ENCODE data around the gene LYL1. TPM values are rescaled to one million over a fixed set of nuclear protein-coding genes. Genes with fewer than 3 reads are reported as not detected.
A peak's percentile ranks its signal among the peaks of the same experiment; 100 is the strongest.

LYL1 gene
- total and polyA plus RNA-seq, 9 of the 15 experiments (the other 6 are each of a cell fraction or from before 2014, with no cell fraction given): 1.3 to 266 (median 34.0) TPM

DNA sequence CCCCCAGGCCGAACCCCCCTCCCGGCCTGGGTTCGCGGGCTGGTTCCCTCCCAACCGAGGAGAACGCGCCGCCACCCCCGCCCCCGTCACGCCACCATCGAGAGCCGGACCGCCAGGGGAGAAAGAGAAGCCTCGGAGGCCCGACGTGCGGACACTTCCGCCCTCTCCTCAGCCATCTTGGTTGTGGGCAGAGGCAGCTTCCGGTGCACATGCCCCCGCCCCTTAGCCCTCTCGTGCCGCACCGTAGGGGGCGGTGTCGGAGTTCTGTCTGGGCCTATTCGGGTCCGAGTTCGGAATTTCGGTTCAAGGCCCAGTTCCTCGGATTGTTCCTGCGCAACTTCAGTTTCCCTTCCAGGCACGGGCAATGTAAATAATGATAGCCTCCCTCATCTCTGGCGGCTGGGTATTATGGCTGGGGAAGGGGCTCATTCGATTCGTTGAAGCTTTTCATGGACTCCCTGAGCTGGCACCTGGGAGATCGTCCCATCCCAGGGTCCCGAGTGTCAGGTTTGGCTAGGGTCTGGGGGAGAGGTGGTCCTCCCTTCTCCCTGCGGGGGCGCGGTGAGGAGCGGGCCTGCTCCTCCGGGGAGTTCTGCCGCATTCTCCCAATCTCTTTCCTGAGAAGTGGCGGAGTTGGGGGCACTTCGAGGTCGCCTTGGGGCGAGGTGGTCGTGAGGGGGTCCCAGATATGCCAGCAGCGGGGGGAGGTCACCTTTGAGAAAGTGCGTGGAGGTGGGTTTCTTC is 47.7 kb upstream of the LYL1 start, which contains the start of the genes IER2 and STX10 (continued):
- TF ChIP-seq, protein P1, sequence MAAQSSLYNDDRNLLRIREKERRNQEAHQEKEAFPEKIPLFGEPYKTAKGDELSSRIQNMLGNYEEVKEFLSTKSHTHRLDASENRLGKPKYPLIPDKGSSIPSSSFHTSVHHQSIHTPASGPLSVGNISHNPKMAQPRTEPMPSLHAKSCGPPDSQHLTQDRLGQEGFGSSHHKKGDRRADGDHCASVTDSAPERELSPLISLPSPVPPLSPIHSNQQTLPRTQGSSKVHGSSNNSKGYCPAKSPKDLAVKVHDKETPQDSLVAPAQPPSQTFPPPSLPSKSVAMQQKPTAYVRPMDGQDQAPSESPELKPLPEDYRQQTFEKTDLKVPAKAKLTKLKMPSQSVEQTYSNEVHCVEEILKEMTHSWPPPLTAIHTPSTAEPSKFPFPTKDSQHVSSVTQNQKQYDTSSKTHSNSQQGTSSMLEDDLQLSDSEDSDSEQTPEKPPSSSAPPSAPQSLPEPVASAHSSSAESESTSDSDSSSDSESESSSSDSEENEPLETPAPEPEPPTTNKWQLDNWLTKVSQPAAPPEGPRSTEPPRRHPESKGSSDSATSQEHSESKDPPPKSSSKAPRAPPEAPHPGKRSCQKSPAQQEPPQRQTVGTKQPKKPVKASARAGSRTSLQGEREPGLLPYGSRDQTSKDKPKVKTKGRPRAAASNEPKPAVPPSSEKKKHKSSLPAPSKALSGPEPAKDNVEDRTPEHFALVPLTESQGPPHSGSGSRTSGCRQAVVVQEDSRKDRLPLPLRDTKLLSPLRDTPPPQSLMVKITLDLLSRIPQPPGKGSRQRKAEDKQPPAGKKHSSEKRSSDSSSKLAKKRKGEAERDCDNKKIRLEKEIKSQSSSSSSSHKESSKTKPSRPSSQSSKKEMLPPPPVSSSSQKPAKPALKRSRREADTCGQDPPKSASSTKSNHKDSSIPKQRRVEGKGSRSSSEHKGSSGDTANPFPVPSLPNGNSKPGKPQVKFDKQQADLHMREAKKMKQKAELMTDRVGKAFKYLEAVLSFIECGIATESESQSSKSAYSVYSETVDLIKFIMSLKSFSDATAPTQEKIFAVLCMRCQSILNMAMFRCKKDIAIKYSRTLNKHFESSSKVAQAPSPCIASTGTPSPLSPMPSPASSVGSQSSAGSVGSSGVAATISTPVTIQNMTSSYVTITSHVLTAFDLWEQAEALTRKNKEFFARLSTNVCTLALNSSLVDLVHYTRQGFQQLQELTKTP (IDR thresholded peaks at IDR 0.05; ENCODE audit: low read depth in 1 of 2, partially characterized antibody in 2 of 2): peak; percentile 46 to 88
- no peak for TF ChIP-seq GTF2A2 (tag; IDR thresholded peaks at IDR 0.05)
- TF ChIP-seq, protein P2, sequence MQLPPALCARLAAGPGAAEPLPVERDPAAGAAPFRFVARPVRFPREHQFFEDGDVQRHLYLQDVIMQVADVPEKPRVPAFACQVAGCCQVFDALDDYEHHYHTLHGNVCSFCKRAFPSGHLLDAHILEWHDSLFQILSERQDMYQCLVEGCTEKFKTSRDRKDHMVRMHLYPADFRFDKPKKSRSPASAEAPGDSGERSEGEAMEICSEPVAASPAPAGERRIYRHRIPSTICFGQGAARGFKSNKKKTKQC (CRISPR knock-in tag; IDR thresholded peaks at IDR 0.05): no peak
- TF ChIP-seq, protein P3, sequence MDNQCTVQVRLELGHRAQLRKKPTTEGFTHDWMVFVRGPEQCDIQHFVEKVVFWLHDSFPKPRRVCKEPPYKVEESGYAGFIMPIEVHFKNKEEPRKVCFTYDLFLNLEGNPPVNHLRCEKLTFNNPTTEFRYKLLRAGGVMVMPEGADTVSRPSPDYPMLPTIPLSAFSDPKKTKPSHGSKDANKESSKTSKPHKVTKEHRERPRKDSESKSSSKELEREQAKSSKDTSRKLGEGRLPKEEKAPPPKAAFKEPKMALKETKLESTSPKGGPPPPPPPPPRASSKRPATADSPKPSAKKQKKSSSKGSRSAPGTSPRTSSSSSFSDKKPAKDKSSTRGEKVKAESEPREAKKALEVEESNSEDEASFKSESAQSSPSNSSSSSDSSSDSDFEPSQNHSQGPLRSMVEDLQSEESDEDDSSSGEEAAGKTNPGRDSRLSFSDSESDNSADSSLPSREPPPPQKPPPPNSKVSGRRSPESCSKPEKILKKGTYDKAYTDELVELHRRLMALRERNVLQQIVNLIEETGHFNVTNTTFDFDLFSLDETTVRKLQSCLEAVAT (IDR thresholded peaks at IDR 0.05): 0 out of 4 replicates have a peak, but pooled peaks have one; percentile 26 to 57
- no peak for TF ChIP-seq ILK (tag; IDR thresholded peaks at IDR 0.05; ENCODE audit: borderline replicate concordance, low read depth)
- TF ChIP-seq, protein P4, sequence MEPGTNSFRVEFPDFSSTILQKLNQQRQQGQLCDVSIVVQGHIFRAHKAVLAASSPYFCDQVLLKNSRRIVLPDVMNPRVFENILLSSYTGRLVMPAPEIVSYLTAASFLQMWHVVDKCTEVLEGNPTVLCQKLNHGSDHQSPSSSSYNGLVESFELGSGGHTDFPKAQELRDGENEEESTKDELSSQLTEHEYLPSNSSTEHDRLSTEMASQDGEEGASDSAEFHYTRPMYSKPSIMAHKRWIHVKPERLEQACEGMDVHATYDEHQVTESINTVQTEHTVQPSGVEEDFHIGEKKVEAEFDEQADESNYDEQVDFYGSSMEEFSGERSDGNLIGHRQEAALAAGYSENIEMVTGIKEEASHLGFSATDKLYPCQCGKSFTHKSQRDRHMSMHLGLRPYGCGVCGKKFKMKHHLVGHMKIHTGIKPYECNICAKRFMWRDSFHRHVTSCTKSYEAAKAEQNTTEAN (CRISPR knock-in tag; IDR thresholded peaks at IDR 0.05): no peak; the same call in 1 of the 2 replicates
- peak; percentile 65; the same call in 1 of the 2 replicates for TF ChIP-seq SRSF3 (IDR thresholded peaks at IDR 0.05; ENCODE audit: insufficient read depth, low read length)
- TF ChIP-seq PML (IDR thresholded peaks at IDR 0.05; ENCODE audit: low read length): peak; percentile 49; the same call in 1 of the 2 replicates
- TF ChIP-seq XRCC5 (IDR thresholded peaks at IDR 0.05; ENCODE audit: low read depth, low read length): no peak; the same call in 1 of the 2 replicates
- TF ChIP-seq, protein P5, sequence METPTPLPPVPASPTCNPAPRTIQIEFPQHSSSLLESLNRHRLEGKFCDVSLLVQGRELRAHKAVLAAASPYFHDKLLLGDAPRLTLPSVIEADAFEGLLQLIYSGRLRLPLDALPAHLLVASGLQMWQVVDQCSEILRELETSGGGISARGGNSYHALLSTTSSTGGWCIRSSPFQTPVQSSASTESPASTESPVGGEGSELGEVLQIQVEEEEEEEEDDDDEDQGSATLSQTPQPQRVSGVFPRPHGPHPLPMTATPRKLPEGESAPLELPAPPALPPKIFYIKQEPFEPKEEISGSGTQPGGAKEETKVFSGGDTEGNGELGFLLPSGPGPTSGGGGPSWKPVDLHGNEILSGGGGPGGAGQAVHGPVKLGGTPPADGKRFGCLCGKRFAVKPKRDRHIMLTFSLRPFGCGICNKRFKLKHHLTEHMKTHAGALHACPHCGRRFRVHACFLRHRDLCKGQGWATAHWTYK (CRISPR knock-in tag; IDR thresholded peaks at IDR 0.05): no peak
- TF ChIP-seq, protein P6, sequence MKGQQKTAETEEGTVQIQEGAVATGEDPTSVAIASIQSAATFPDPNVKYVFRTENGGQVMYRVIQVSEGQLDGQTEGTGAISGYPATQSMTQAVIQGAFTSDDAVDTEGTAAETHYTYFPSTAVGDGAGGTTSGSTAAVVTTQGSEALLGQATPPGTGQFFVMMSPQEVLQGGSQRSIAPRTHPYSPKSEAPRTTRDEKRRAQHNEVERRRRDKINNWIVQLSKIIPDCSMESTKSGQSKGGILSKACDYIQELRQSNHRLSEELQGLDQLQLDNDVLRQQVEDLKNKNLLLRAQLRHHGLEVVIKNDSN (CRISPR knock-in tag; IDR thresholded peaks at IDR 0.05): peak; percentile 78
- no peak for TF ChIP-seq MIER1 (IDR thresholded peaks at IDR 0.05; ENCODE audit: low read depth)
- TF ChIP-seq ZNF507 (tag; conservative IDR thresholded peaks at IDR 0.05): no peak
- TF ChIP-seq ZNF134 (CRISPR knock-in tag; conservative IDR thresholded peaks at IDR 0.05): no peak
- no peak for TF ChIP-seq ZNF79 (CRISPR knock-in tag; IDR thresholded peaks at IDR 0.05; ENCODE audit: low read depth)
- no peak for TF ChIP-seq FUS (optimal IDR thresholded peaks at IDR 0.05; ENCODE audit: low read depth, low read length)
- TF ChIP-seq MED1 (CRISPR knock-in tag; IDR thresholded peaks at IDR 0.05; ENCODE audit: borderline replicate concordance): peak; percentile 89; the same call in 1 of the 2 replicates

Measured in K562 (cell line).